Panc1 (cell line): Measurements from ENCODE around the gene HERC4. TPM values are rescaled to one million over a fixed set of nuclear protein-coding genes. Genes with fewer than 3 reads are reported as not detected.

Experiments
- ATAC-seq: fragments of 200-7000 bp; cut with Tn5 transposase; 2 replicates; pipeline ENCODE4 v1.9.1; 2020; ENCODE audit warnings: mild to moderate bottlenecking, moderate library complexity
- BruUV-seq: library from RNA; stranded (reverse); fragments of 400-500 nt; replicated peaks from 2 replicates; lab custom pipeline; 2021; lab: Mats Ljungman, UMichigan
- CTCF ChIA-PET: fragments of 300-600 bp; sonication (Branson Sonifier 250); formaldehyde crosslinking; loops from one replicate; lab custom pipeline; 2022; ENCODE audit warnings: antibody characterized with exemption; lab: Charles Lee
- POLR2A ChIA-PET: fragments of 300-600 bp; sonication (Branson Sonifier 250); formaldehyde crosslinking; loops from one replicate; lab custom pipeline; 2022; ENCODE audit warnings: antibody characterized with exemption; lab: Charles Lee
- DNase-seq: peaks from one replicate; pipeline ENCODE4 v3.0.0-alpha.2; 2010; ENCODE audit warnings: low read depth, low spot score
- H3K27ac ChIP-seq: 2 replicates; pipeline ENCODE4 v1.5.1; 2011; ENCODE audit warnings: mild to moderate bottlenecking, low read length, inconsistent platforms
- H3K27me3 ChIP-seq: fragments of 200-500 bp; sonication (Bioruptor generic); 2 replicates; pipeline ENCODE4 v1.6.0; 2014; ENCODE audit warnings: low read length, inconsistent platforms; ENCODE audit not compliant: control insufficient read depth, insufficient read depth
- H3K36me3 ChIP-seq: fragments of 200-500 bp; sonication (Bioruptor generic); 2 replicates; pipeline ENCODE4 v1.5.1; 2014; ENCODE audit warnings: inconsistent platforms, mild to moderate bottlenecking, low read length, moderate library complexity; ENCODE audit not compliant: control insufficient read depth, insufficient read depth
- H3K4me1 ChIP-seq: 2 replicates; pipeline ENCODE4 v1.5.1; 2011; ENCODE audit warnings: inconsistent platforms, mild to moderate bottlenecking, low read length, moderate library complexity; ENCODE audit not compliant: control insufficient read depth, insufficient read depth
- H3K4me3 ChIP-seq, 2 experiments: 2 replicates each; pipeline ENCODE4 v1.5.1; 2011 to 2012; ENCODE audit warnings: low read depth in 2 of 2, low read length in 2 of 2, mild to moderate bottlenecking in 2 of 2, inconsistent platforms in 1 of 2, moderate library complexity in 1 of 2
- H3K9me3 ChIP-seq: fragments of 200-500 bp; sonication (Bioruptor generic); 2 replicates; pipeline ENCODE4 v1.5.1; 2014; ENCODE audit warnings: low read depth, mild to moderate bottlenecking, inconsistent platforms, low read length, moderate library complexity; ENCODE audit not compliant: control insufficient read depth, insufficient read depth
- POLR2AphosphoS5 ChIP-seq: IDR thresholded peaks from 2 replicates; pipeline ENCODE4 v1.6.1; 2012; ENCODE audit warnings: mild to moderate bottlenecking, low read depth, low read length, moderate library complexity
- SIN3A ChIP-seq: IDR thresholded peaks from 2 replicates; pipeline ENCODE4 v1.6.1; 2012; ENCODE audit warnings: low read depth, mild to moderate bottlenecking, low read length, moderate library complexity, borderline replicate concordance; ENCODE audit not compliant: insufficient read depth
- TCF7L2 ChIP-seq: IDR thresholded peaks from 2 replicates; pipeline ENCODE4 v1.6.1; 2011; ENCODE audit warnings: mild to moderate bottlenecking, low read depth, low read length, inconsistent platforms
- in situ Hi-C: cut with HindIII; loops from 2 replicates; pipeline ENCODE4 v1.10.0; 2016; ENCODE audit warnings: low sequenced_read_pairs, low pct_unique_long_range_greater_than_20kb
- intact Hi-C: fragments of 100-400 bp; cut with micrococcal nuclease; formaldehyde crosslinking; loops from one replicate; pipeline ENCODE4 v1.10.0; 2022; ENCODE audit not compliant: unreplicated experiment
- total RNA-seq: library from RNA; stranded (reverse); gene quantifications from one replicate; pipeline ENCODE4 v1.2.1, GENCODE V29; 2021; ENCODE audit not compliant: unreplicated experiment
- TF ChIP-seq, protein P1 (sequence below): fragments of 450-650 bp; IDR thresholded peaks from 2 replicates; pipeline ENCODE4 v1.5.1; 2017; ENCODE audit warnings: mild to moderate bottlenecking
- TF ChIP-seq, protein P2 (sequence below), 2 experiments: IDR thresholded peaks; 2 replicates each; pipeline ENCODE4 v1.6.1; 2011 to 2012; ENCODE audit warnings: low read depth in 2 of 2, control low read depth in 1 of 2, low read length in 1 of 2, mild to moderate bottlenecking in 1 of 2, moderate library complexity in 1 of 2; ENCODE audit not compliant: insufficient read depth in 1 of 2

The HERC4 gene
- total RNA-seq, 1 experiment from 2014 or later: 119 TPM

DNA sequence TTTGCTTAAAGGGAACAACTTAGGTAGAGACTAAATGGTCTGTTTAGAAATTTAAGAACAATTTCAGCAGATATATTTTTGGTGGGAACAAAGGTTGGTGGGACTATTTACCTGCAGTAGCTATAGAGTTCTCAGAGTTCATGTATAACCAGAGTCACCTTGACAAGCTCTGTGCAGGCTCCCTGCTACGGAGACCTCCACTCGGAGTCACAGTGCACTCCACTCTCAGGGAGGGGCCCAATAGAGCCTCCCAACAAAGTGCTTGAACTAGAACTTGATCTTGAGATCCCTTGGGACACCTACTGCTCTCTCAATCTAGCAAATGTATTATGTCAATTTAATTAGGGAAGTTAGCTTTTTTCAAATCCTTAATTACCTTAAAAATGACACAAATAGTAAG lies 36.5 kb upstream of the HERC4 start:
- no peaks in the 10 kb centered on the region; the same call in 1 of the 2 replicates for H3K36me3 ChIP-seq
- DNase-seq (peak; percentile 72), ATAC-seq (peak; percentile 73)
- ChIA-PET POLR2A (interaction anchor here (0.6 to 0.9 kb wide), 3 partner anchors 10 to 66 kb away, joined by 3 to 6 read pairs (median 3); no protein-coding TSS in a partner anchor), CTCF (interaction anchor here (1.3 kb wide), 1 partner anchor 28 kb away, joined by 4 read pairs; no protein-coding TSS in a partner anchor)
- peak overlapping the region; percentile 57 to 59 for H3K4me3 ChIP-seq
- in situ Hi-C loops: no loop called here
- H3K27me3 ChIP-seq: no peaks in the 10 kb centered on the region
- peak overlapping the region; percentile 100 for H3K27ac ChIP-seq
- intact Hi-C loops: no loop called here
- BruUV-seq: no TSS peak
- TF ChIP-seq SIN3A: no peak
- peak; percentile 48 for TF ChIP-seq POLR2AphosphoS5
- peaks cover 40% of the 10 kb centered on the region for H3K4me1 ChIP-seq
- no peaks in the 10 kb centered on the region for H3K9me3 ChIP-seq

DNA sequence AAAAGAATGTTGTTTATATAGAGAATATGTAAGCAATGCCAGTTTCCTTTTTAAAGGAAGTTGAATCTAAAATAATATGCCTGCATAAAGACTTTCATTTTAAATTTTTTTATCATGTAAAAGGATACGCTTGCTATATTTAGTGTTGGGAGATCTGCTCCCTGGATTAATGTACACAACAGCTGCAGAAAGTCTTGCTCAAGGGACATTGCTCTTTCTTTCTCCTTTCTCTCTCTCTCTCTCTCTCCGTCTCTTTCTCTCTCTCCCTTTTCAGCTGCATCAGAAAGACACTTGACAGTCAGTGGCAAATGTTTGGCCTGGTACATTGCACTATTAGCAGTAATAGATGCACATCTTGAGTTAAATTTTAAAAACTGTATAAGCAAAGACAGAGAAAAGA lies 34.9 kb upstream of the HERC4 start:
- ATAC-seq (no peak), DNase-seq (no peak)
- intact Hi-C loops: no loop called here
- BruUV-seq: no TSS peak
- ChIA-PET POLR2A (interaction anchor here (0.9 kb wide), 1 partner anchor 9 kb away, joined by 3 read pairs; no protein-coding TSS in a partner anchor), CTCF (no interaction called here)
- Histone ChIP-seq H3K36me3 (no peaks in the 10 kb centered on the region; the same call in 1 of the 2 replicates), H3K4me3 (peak overlapping the region; percentile 57 to 65), H3K27ac (peak overlapping the region; percentile 100), H3K27me3 (no peaks in the 10 kb centered on the region), H3K9me3 (no peaks in the 10 kb centered on the region), H3K4me1 (peaks cover 48% of the 10 kb centered on the region)
- in situ Hi-C loops: no loop called here
- no peak for TF ChIP-seq TCF7L2
- TF ChIP-seq, protein P1, sequence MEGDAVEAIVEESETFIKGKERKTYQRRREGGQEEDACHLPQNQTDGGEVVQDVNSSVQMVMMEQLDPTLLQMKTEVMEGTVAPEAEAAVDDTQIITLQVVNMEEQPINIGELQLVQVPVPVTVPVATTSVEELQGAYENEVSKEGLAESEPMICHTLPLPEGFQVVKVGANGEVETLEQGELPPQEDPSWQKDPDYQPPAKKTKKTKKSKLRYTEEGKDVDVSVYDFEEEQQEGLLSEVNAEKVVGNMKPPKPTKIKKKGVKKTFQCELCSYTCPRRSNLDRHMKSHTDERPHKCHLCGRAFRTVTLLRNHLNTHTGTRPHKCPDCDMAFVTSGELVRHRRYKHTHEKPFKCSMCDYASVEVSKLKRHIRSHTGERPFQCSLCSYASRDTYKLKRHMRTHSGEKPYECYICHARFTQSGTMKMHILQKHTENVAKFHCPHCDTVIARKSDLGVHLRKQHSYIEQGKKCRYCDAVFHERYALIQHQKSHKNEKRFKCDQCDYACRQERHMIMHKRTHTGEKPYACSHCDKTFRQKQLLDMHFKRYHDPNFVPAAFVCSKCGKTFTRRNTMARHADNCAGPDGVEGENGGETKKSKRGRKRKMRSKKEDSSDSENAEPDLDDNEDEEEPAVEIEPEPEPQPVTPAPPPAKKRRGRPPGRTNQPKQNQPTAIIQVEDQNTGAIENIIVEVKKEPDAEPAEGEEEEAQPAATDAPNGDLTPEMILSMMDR: no peak
- TF ChIP-seq SIN3A: 0 out of 2 replicates have a peak, but pooled peaks have one; percentile 36
- no peak for TF ChIP-seq POLR2AphosphoS5
- TF ChIP-seq, protein P2, sequence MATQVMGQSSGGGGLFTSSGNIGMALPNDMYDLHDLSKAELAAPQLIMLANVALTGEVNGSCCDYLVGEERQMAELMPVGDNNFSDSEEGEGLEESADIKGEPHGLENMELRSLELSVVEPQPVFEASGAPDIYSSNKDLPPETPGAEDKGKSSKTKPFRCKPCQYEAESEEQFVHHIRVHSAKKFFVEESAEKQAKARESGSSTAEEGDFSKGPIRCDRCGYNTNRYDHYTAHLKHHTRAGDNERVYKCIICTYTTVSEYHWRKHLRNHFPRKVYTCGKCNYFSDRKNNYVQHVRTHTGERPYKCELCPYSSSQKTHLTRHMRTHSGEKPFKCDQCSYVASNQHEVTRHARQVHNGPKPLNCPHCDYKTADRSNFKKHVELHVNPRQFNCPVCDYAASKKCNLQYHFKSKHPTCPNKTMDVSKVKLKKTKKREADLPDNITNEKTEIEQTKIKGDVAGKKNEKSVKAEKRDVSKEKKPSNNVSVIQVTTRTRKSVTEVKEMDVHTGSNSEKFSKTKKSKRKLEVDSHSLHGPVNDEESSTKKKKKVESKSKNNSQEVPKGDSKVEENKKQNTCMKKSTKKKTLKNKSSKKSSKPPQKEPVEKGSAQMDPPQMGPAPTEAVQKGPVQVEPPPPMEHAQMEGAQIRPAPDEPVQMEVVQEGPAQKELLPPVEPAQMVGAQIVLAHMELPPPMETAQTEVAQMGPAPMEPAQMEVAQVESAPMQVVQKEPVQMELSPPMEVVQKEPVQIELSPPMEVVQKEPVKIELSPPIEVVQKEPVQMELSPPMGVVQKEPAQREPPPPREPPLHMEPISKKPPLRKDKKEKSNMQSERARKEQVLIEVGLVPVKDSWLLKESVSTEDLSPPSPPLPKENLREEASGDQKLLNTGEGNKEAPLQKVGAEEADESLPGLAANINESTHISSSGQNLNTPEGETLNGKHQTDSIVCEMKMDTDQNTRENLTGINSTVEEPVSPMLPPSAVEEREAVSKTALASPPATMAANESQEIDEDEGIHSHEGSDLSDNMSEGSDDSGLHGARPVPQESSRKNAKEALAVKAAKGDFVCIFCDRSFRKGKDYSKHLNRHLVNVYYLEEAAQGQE (IDR thresholded peaks at IDR 0.05; ENCODE audit: insufficient read depth in 1 of 2, low read depth in 2 of 2, low read length in 1 of 2): no peak

DNA sequence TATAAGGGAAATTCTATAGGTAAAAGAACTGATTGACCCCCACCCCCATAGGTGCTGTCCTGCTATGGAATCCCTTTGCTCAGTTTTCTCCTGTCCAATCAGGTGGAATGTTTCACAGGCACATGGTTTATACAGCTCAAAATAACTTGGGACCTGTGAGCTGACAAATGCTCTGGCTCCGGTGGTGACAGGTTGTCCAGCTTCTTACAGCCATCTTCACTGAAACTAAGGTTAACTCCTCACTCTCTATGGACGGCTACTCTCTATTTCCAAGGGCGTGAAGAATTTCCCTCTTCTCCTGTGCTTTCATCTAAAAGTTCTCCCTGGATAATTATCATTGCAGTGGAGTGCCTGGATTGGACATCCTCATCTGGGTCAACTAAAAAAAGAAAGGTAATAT lies 34.2 kb upstream of the HERC4 start, which contains the start of gene MYPN:
Gene MYPN (plus strand): TSS at position 158 of the 400 bp plus-strand sequence. CDS start 11,951 bp downstream, outside the sequence.
- Histone ChIP-seq H3K4me1 (peaks cover 55% of the 10 kb centered on the region), H3K27ac (peak within 1 kb of the TSS; percentile 100), H3K9me3 (no peaks in the 10 kb centered on the region), H3K36me3 (no peaks in the 10 kb centered on the region; the same call in 1 of the 2 replicates), H3K4me3 (peak within 1 kb of the TSS; percentile 57 to 65), H3K27me3 (no peaks in the 10 kb centered on the region)
- in situ Hi-C loops: no loop called here
- ATAC-seq: peak; percentile 80
- ChIA-PET POLR2A (interaction anchor here (0.6 to 1.2 kb wide), 3 partner anchors 9 to 42 kb away, joined by 3 to 6 read pairs (median 4); no protein-coding TSS in a partner anchor), CTCF (no interaction called here)
- no TSS peak for BruUV-seq
- peak; percentile 91 for DNase-seq
- TF ChIP-seq POLR2AphosphoS5 (no peak), SIN3A (peak; percentile 56; the same call in 1 of the 2 replicates), TCF7L2 (no peak)
- TF ChIP-seq, protein P1: no peak
- TF ChIP-seq, protein P2 (IDR thresholded peaks at IDR 0.05; ENCODE audit: insufficient read depth in 1 of 2, low read depth in 2 of 2, low read length in 1 of 2): no peak
- intact Hi-C loops: no loop called here
